Stimulated activated CD8-positive, alpha-beta memory T cell treated with anti-CD3 and anti-CD28 coated beads, Interleukin-2, amount 100 ng/mL, for 1 hour (primary cell): Measurements from ENCODE around the gene LMNTD1.
"Not testable (repeated sequence)": the region's sequence is repeated elsewhere in the genome, so short reads cannot be mapped to it uniquely, and the experiment has no call there.

Experiments used
- DNase-seq, 2 donors: peaks; one replicate each; pipeline ENCODE4 v3.0.0-alpha.2; 2020; ENCODE audit warnings: low read depth in 2 of 2

LMNTD1 gene

DNA sequence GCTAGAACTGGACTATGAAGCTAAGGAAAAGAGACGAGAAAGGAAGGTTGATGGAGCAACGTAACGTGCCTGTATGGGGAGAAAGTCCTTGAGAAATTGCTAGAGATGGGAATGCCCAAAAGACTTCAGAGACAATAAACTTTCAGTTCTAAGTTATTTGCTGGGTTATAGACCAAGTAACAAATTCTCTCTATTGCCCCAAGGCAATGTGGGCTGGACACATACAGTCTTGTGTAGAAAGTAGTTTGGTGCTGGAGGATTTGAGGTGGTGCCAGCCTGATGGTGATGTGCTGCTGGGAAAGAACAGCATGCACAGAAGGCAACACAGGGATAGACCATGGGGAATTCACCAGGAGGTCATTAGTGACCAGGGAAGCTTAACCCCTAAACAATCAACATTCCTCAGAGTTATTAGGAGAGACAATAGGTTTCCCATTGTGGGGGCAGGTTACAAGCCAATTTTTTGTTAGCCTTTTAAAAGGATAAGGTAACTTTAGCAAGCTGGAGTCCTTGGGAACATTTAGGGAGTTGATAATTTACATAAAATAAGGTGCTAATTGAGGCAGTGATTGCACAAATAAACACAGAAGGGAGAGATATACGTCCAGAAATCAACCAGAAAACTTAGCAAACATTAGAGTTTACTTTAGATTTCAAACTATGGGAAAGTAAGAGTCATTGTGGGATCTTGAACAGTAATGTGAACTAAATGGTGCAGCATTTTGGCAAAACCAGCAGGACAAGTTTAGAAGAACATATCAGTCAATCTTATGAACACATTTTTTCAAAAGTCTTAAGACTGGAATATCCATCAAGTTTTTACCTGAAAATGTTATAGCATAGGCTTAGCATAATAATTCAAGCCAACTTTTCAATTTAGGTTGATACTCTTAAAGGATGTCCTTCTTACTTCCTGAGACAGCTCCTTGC is 61.4 kb downstream of the LMNTD1 start:
- no peak for DNase-seq

GRCh38 chr12:25488956-25489870 is 63.9 kb downstream of the LMNTD1 start:
- not testable (repeated sequence) for DNase-seq

DNA sequence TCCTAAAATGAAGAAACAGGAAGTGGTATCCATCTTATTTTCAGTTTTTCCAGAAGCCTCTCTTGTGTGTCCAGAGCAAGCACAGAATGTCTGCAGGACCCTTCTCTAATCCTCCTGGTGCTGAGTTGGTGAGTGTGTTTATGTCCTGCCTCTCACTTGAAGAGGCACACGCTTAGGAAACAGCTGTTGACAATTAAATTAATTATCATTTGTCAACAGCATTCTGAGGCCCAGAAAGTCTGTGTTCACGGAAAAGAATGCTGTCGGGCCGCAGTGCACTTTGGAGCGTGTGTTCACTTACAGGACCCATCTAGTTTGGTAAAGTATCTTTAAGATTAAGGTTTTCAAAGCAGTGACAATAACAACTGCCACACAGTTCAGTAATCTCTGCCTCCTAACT is 70.5 kb downstream of the LMNTD1 start:
- DNase-seq: no peak

DNA sequence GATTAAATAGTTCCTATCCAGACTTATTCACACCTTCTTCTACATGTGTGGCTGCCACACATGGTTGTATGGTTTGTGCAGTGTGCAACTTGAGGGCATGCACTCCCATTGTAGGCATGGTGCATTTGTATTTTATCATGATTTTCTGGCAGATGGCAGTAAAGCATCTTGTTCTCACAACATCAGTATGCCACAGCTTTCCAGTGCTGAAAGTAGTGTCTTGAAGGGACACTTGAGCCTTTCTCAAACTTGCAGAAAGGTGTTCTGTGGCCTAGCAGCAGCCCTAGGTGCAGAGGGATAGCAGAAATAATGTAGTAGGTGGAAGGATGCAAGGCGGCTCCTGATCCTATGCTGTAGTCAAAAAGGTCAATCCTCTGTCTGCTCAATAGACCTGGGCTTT is 72.9 kb downstream of the LMNTD1 start:
- DNase-seq: no peak

- DNase-seq: no peak
These were observed 75.9 kb downstream of the LMNTD1 start for GRCh38 chr12:25477217-25477616.

DNA sequence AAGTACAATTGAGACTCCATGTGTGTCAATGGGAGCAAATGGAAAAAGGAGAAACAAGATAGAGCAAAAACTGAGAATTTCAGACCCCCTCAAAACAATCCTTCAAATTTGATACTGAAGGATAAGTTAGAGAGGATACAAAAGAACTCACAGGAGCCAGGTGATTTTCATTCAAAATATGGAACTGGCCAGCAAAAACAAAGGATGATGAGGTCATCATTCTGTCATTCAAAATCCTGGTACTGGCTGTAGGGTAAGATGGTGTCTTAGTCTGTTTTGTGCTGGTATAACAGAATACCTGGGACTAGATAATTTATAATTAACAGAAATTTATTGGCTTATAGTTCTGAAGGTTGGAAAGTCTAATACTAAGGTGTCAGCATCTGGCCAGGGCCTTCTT is 80.6 kb downstream of the LMNTD1 start:
- no peak for DNase-seq

- DNase-seq: no peak
These were observed 83.2 kb downstream of the LMNTD1 start for GRCh38 chr12:25469861-25470260.

GRCh38 chr12:25469368-25469767 is 83.7 kb downstream of the LMNTD1 start:
- DNase-seq: no peak

DNA sequence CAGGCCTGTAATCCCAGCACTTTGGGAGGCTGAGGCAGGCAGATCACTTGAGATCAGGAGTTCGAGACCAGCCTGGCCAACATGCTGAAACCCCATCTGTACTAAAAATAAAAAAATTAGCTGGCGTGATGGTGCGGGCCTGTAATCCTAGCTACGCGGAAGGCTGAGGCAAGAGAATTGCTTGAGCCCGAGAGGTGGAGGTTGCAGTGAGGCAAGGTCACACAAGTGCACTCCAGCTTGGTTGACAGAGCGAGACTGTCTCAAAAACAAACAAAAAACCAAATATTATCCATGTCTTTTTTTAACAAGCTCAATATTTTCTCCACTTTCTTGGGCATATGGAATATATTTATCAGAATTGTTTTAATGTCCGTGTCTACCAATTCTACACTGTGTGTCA is 89.6 kb downstream of the LMNTD1 start:
- no peak for DNase-seq

- DNase-seq: no peak
These were observed 90.1 kb downstream of the LMNTD1 start for GRCh38 chr12:25463005-25463404.

DNA sequence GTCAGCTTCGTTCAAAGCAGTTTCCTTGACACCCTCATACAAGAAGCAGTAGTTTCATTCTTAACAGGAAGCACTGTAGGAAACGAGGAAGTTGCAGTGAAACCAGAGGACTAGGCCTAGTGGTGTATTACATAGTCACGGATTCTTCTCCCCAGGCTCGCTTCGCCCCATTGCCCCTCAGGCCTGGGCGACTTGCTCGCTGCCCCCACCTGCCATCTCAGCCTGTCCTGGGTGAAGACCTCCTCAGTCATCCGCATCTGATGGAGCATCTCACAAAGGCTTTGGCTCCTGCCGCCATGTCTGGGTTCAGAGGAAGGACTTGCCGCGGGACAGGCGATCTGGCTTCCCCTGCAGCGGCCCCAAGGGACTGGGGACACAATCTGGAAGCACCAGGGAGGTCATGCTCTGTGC is 93.5 kb downstream of the LMNTD1 start:
- DNase-seq: no peak

DNA sequence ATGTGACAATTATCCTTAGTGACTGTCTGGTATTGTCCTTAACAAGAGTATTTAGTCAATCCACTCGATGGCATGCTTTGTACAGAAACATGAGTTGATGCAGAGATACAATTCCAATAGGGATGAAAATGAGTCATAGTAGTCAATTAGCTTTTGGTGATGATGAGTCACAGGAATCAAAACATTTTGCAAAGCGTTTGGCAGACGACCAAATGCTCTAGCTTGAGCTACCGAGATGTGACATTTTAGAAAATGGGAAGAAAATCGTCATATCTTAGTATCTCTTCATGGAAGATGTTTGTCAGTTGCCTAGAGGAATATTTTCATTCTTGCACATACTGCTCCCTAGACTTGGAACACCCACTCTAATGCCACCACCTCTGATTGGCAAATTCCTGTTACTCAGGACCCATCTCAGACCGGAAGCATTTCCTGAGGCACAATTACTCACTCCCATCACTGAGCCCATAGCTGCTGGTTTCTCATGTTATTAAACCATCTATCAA is 95.0 kb downstream of the LMNTD1 start:
- no peak for DNase-seq

GRCh38 chr12:25456474-25456873 is 96.6 kb downstream of the LMNTD1 start:
- no peak for DNase-seq

GRCh38 chr12:25455696-25456095 is 97.4 kb downstream of the LMNTD1 start:
- no peak for DNase-seq

- no peak for DNase-seq
These were observed 104.1 kb downstream of the LMNTD1 start for GRCh38 chr12:25449007-25449406.

- DNase-seq: no peak
These were observed 106.0 kb downstream of the LMNTD1 start for GRCh38 chr12:25447046-25447445.

DNA sequence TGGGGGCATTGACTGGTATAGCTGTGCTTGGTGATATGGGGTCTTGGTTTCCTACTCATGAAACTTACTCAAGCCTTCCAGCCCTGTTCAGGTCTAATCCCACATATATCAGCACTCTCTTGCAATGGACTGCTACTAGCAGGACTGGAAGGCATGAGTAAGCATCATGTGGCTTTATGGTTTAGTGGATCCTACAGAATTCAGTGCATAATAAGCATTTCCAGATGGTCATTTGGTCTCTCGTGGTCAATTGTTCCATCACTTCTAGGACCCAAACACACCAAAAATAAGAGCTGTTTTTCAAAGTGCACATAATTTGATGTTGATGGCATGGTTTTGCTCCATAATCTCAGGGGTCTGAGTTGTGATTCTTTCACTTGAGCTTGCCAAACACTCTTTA is 114.4 kb downstream of the LMNTD1 start:
- no peak for DNase-seq

DNA sequence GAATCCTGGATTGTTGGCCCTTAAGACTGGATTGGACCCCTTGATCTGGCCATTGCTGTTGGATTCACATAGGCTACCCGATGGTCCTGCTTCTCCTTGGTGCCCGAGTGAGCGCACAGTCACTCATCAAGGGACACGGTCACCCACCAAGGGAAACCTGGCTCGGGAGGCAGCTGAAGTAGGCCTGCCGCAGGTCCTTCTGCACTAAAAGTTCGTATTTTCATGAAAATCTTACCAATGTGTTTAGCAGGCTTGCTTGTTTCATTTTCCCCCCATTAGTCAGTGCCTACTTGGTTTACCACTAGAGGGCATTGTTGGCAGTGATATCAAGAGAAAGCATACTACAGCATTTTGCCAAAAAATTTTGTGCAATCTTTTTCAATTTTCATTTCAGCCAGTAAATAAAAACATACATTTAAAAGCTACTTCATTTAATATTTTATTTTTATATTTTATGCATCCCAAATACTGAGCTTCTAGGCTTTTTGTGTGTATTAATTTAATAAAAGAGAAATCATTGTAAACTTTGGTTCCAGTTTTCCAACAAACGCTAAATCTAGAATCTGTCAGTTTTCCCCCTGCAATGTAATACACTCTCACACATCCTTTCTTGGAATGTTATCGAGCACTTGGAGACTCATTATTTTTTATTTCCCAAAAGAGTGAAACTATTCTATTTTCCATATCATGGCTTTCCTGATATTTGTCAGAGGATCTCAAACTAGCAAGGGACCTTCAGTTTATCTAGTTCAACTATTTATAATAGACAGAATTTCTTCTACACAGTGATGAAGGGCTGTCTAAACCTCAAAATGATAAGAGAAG is 116.7 kb downstream of the LMNTD1 start:
- DNase-seq: no peak

DNA sequence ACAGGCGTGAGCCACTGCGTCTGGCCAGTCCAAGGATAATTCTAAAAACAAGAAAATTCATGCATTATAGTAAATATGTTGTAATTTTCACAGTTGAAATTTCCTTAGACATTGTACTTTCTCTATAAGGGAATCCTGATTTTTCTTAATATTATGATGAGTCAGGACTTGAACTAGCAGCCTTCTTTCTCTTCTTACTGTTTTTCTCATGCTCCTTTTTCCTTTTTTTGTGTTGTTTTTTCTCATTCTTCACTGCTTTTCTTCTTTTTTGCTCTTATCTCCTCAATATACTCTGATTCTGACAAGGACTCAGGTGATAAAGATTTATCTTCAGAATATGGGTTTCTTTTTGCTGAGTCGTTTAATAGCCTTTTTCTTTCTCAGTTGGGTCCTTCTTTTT is 117.7 kb downstream of the LMNTD1 start:
- DNase-seq: no peak

- no peak for DNase-seq
These were observed 118.6 kb downstream of the LMNTD1 start for GRCh38 chr12:25434515-25434914.

DNA sequence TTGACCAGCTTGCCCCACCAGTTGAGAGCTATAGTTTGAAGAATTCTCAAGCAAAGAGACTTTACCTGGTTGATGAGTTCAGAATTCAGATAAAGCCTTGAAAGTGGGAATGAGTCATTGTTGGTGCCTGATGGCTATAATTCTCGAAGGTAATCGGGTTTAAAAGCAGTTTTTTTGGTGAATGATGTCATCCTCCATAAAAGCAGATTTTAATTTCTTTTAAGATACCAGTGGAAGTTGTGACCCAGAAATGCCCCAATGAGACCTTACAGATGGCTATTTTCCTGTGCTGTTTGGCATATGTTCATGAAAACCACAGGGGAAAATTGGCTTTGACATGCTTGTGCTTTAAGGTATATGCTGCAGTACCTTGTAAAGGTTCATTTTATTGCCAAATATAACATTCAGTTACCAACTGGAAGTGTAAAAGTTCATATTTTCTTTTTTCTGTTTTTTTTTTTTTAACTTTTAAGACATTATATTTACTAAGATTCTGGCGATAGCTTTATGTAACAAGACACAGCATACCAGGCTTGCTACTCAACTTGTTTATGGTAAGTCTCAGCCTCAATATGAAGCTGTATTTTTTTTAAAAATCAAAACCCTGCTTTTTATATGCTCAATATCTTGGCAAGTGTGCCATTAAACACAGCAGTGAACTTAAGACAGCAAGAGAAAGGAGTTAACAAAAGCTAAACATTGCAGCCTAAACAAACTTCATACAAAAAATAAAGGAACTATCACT is 119.3 kb downstream of the LMNTD1 start:
- no peak for DNase-seq
